ENCODE data around the gene MTOR.

The MTOR gene

GRCh38 chr1:11158720-11159321, 103.5 kb downstream of the MTOR start:
- in situ Hi-C loops (cut with MboI; ENCODE audit: low pct_unique_long_range_greater_than_20kb, low sequenced_read_pairs) = no loop called here

GRCh38 chr1:11158291-11158690, 104.1 kb downstream of the MTOR start:
- no peak for DNase-seq
- in situ Hi-C loops (cut with MboI; ENCODE audit: low pct_unique_long_range_greater_than_20kb, low sequenced_read_pairs) = no loop called here

More at GRCh38 chr1:11158720-11159321, 103.5 kb downstream of the MTOR start:
- DNase-seq = no peak

GRCh38 chr1:11157867-11158266, 104.5 kb downstream of the MTOR start:
- no peak for DNase-seq
- in situ Hi-C loops (cut with MboI; ENCODE audit: low pct_unique_long_range_greater_than_20kb, low sequenced_read_pairs) = no loop called here

- in situ Hi-C loops (cut with MboI; ENCODE audit: low pct_unique_long_range_greater_than_20kb, low sequenced_read_pairs) = no loop called here
- DNase-seq = no peak
These were observed 105.0 kb downstream of the MTOR start for GRCh38 chr1:11157394-11157793.

GRCh38 chr1:11156963-11157362, 105.4 kb downstream of the MTOR start:
- DNase-seq = no peak
- in situ Hi-C loops (cut with MboI; ENCODE audit: low pct_unique_long_range_greater_than_20kb, low sequenced_read_pairs) = no loop called here

- no peak for DNase-seq
- in situ Hi-C loops (cut with MboI; ENCODE audit: low pct_unique_long_range_greater_than_20kb, low sequenced_read_pairs) = no loop called here
These were observed 105.9 kb downstream of the MTOR start for GRCh38 chr1:11156441-11156840.

GRCh38 chr1:11153184-11153583, 109.2 kb downstream of the MTOR start:
- no peak for DNase-seq
- in situ Hi-C loops (cut with MboI; ENCODE audit: low pct_unique_long_range_greater_than_20kb, low sequenced_read_pairs) = no loop called here

GRCh38 chr1:11152755-11153154, 109.6 kb downstream of the MTOR start:
- in situ Hi-C loops (cut with MboI; ENCODE audit: low pct_unique_long_range_greater_than_20kb, low sequenced_read_pairs) = no loop called here

GRCh38 chr1:11151826-11152612, 110.3 kb downstream of the MTOR start:
- no peak for DNase-seq
- in situ Hi-C loops (cut with MboI; ENCODE audit: low pct_unique_long_range_greater_than_20kb, low sequenced_read_pairs) = no loop called here

More at GRCh38 chr1:11152755-11153154, 109.6 kb downstream of the MTOR start:
- DNase-seq = no peak

- in situ Hi-C loops (cut with MboI; ENCODE audit: low pct_unique_long_range_greater_than_20kb, low sequenced_read_pairs) = no loop called here
- DNase-seq = no peak
These were observed 111.2 kb downstream of the MTOR start for GRCh38 chr1:11151114-11151513.

GRCh38 chr1:11150326-11150725, 112.0 kb downstream of the MTOR start:
- in situ Hi-C loops (cut with MboI; ENCODE audit: low pct_unique_long_range_greater_than_20kb, low sequenced_read_pairs) = no loop called here
- DNase-seq = no peak

GRCh38 chr1:11147197-11147770, 115.1 kb downstream of the MTOR start:
- in situ Hi-C loops (cut with MboI; ENCODE audit: low pct_unique_long_range_greater_than_20kb, low sequenced_read_pairs) = no loop called here
- DNase-seq = no peak

GRCh38 chr1:11145741-11146140, 116.6 kb downstream of the MTOR start:
- DNase-seq = no peak
- in situ Hi-C loops (cut with MboI; ENCODE audit: low pct_unique_long_range_greater_than_20kb, low sequenced_read_pairs) = no loop called here

- DNase-seq = no peak
- in situ Hi-C loops (cut with MboI; ENCODE audit: low pct_unique_long_range_greater_than_20kb, low sequenced_read_pairs) = no loop called here
These were observed 117.6 kb downstream of the MTOR start for GRCh38 chr1:11144570-11145256.

GRCh38 chr1:11143907-11144306, 118.4 kb downstream of the MTOR start:
- in situ Hi-C loops (cut with MboI; ENCODE audit: low pct_unique_long_range_greater_than_20kb, low sequenced_read_pairs) = no loop called here
- no peak for DNase-seq

- in situ Hi-C loops (cut with MboI; ENCODE audit: low pct_unique_long_range_greater_than_20kb, low sequenced_read_pairs) = no loop called here
- no peak for DNase-seq
These were observed 119.0 kb downstream of the MTOR start for GRCh38 chr1:11143401-11143800.

- no peak for DNase-seq
- in situ Hi-C loops (cut with MboI; ENCODE audit: low pct_unique_long_range_greater_than_20kb, low sequenced_read_pairs) = no loop called here
These were observed 119.5 kb downstream of the MTOR start for GRCh38 chr1:11142618-11143391.

- in situ Hi-C loops (cut with MboI; ENCODE audit: low pct_unique_long_range_greater_than_20kb, low sequenced_read_pairs) = no loop called here
These were observed 123.4 kb downstream of the MTOR start for GRCh38 chr1:11138952-11139351.

GRCh38 chr1:11138029-11138428, 124.3 kb downstream of the MTOR start:
- in situ Hi-C loops (cut with MboI; ENCODE audit: low pct_unique_long_range_greater_than_20kb, low sequenced_read_pairs) = no loop called here
- no peak for DNase-seq

More at GRCh38 chr1:11138952-11139351, 123.4 kb downstream of the MTOR start:
- DNase-seq = no peak

Measured in KBM-7 (cell line).